Aortic smooth muscle cell (primary cell): ENCODE data around the gene POLR1B. TPM values are rescaled to one million over a fixed set of nuclear protein-coding genes. Genes with fewer than 3 reads are reported as not detected.

Source experiments
- total RNA-seq: library from RNA; depleted of rRNA; stranded (reverse); fragments of >200 nt; gene quantifications from 2 replicates; pipeline ENCODE4 v1.2.3, GENCODE V29; 2014

The POLR1B gene
- 10.4 and 13.5 TPM in 2 replicates for total RNA-seq

GRCh38 chr2:112542123-112542983 lies at the start of gene POLR1B:
Gene POLR1B, plus strand, starts transcription at chr2:112542465. Its CDS starts 30 bp downstream, at chr2:112542495.

GRCh38 chr2:112584134-112584890 lies 42.0 kb downstream of the POLR1B start, which contains the start of gene CHCHD5:
Gene CHCHD5, plus strand, starts transcription at chr2:112584609. Its CDS starts 39 bp downstream, at chr2:112584648.

Other genes with a start within 250 kb of the POLR1B start
- gene RGPD8, start 108.8 kb upstream of the POLR1B start, total RNA-seq, result 12.9 and 23.5 TPM in 2 replicates
- gene TTL, start 60.3 kb upstream of the POLR1B start, total RNA-seq, result 36.2 and 39.2 TPM in 2 replicates
- 6.7 and 11.4 TPM in 2 replicates for gene CHCHD5, start 42.1 kb downstream of the POLR1B start, total RNA-seq
- gene SLC20A1, start 103.5 kb downstream of the POLR1B start, total RNA-seq, result 94.6 and 144 TPM in 2 replicates
- not detected in 2 replicates for gene NT5DC4, start 178.6 kb downstream of the POLR1B start, total RNA-seq
- 5.4 and 9.1 TPM in 2 replicates for gene CKAP2L, start 222.1 kb downstream of the POLR1B start, total RNA-seq
- gene IL1A, start 242.0 kb downstream of the POLR1B start, total RNA-seq, result 0.13 and 0.19 TPM in 2 replicates